CD14-positive monocyte (primary cell): ENCODE measurements around the gene FOXP1. TPM values are rescaled to one million over a fixed set of nuclear protein-coding genes. Genes with fewer than 3 reads are reported as not detected.
A peak's percentile ranks its signal among the peaks of the same experiment; 100 is the strongest.

Experiments used
- DNase-seq, 3 donors: peaks; one replicate each; pipeline ENCODE4 v3.0.0-alpha.2; 2011 to 2022
- H2AFZ ChIP-seq: 2 replicates; pipeline ENCODE4 v1.6.0; 2012; ENCODE audit warnings: mild to moderate bottlenecking, low read depth, low read length, inconsistent platforms; ENCODE audit not compliant: insufficient read depth, poor library complexity, severe bottlenecking
- H3K27ac ChIP-seq, 2 donors: 1 replicate in 1 of 2; 2 replicates in 1 of 2; pipeline ENCODE4 v1.5.1; 2012 to 2013; ENCODE audit warnings: low read length in 2 of 2, control low read depth in 1 of 2, inconsistent platforms in 1 of 2, low read depth in 1 of 2, mild to moderate bottlenecking in 1 of 2
- H3K27me3 ChIP-seq, 2 donors: one replicate each; pipeline versions ENCODE4 v1.6.0 to v1.6.1; 2011 to 2013; ENCODE audit warnings: low read length in 2 of 2; ENCODE audit not compliant: control insufficient read depth in 2 of 2, insufficient read depth in 2 of 2
- H3K36me3 ChIP-seq, 2 donors: replicated peaks in 1 of 2; 1 replicate in 1 of 2; 2 replicates in 1 of 2; pipeline versions ENCODE4 v1.5.1 to v1.6.1; 2012 to 2013; ENCODE audit warnings: low read length in 2 of 2, control low read depth in 1 of 2, inconsistent platforms in 1 of 2, mild to moderate bottlenecking in 1 of 2; ENCODE audit not compliant: insufficient read depth in 2 of 2, control insufficient read depth in 1 of 2
- H3K4me1 ChIP-seq, 2 donors: 1 replicate in 1 of 2; 2 replicates in 1 of 2; pipeline versions ENCODE4 v1.5.1 to v1.6.1; 2012 to 2013; ENCODE audit warnings: low read length in 2 of 2, control low read depth in 1 of 2, inconsistent platforms in 1 of 2, mild to moderate bottlenecking in 1 of 2, moderate library complexity in 1 of 2; ENCODE audit not compliant: insufficient read depth in 2 of 2, control insufficient read depth in 1 of 2
- H3K4me2 ChIP-seq: replicated peaks from 2 replicates; pipeline ENCODE3; 2012; ENCODE audit warnings: low read length, moderate library complexity, mild to moderate bottlenecking; ENCODE audit not compliant: poor library complexity, severe bottlenecking; ENCODE audit errors: extremely low read depth
- H3K4me3 ChIP-seq, 3 experiments: fragments of 200-600 bp in 1 of 3; sonication (generic) in 1 of 3; replicated peaks in 1 of 3; 1 replicate in 2 of 3; 2 replicates in 1 of 3; pipeline ENCODE4 v1.5.1; 2011 to 2013; ENCODE audit warnings: low read length in 3 of 3, mild to moderate bottlenecking in 3 of 3, control low read depth in 2 of 3, low read depth in 2 of 3, inconsistent platforms in 1 of 3, moderate library complexity in 1 of 3
- H3K79me2 ChIP-seq: 2 replicates; pipeline ENCODE4 v1.6.0; 2012; ENCODE audit warnings: mild to moderate bottlenecking, control low read depth, inconsistent platforms, low read length, moderate library complexity; ENCODE audit not compliant: insufficient read depth
- H3K9ac ChIP-seq: 2 replicates; pipeline ENCODE4 v1.6.0; 2017; ENCODE audit warnings: low read length, mild to moderate bottlenecking; ENCODE audit not compliant: insufficient read depth, poor library complexity, severe bottlenecking
- H3K9me3 ChIP-seq, 2 donors: replicated peaks in 1 of 2; 1 replicate in 1 of 2; 2 replicates in 1 of 2; pipeline versions ENCODE4 v1.5.1 to v1.6.1; 2012 to 2013; ENCODE audit warnings: low read length in 2 of 2, control low read depth in 1 of 2; ENCODE audit not compliant: control insufficient read depth in 1 of 2, insufficient read depth in 1 of 2
- H4K20me1 ChIP-seq: 2 replicates; pipeline ENCODE4 v1.6.0; 2012; ENCODE audit warnings: mild to moderate bottlenecking, low read length, control low read depth, moderate library complexity; ENCODE audit not compliant: insufficient read depth
- H3K27ac Mint-ChIP-seq, 7 donors: one replicate each; pipeline ENCODE4 v1.8.0; 2020; ENCODE audit warnings: mild to moderate bottlenecking in 7 of 7, mixed read lengths in 7 of 7, moderate library complexity in 6 of 7, inconsistent platforms in 2 of 7
- H3K27me3 Mint-ChIP-seq, 3 donors: one replicate each; pipeline ENCODE4 v1.8.0; 2021 to 2022; ENCODE audit warnings: low read depth in 3 of 3, mild to moderate bottlenecking in 3 of 3, mixed read lengths in 3 of 3, moderate library complexity in 3 of 3, inconsistent platforms in 1 of 3
- H3K36me3 Mint-ChIP-seq, 2 donors: one replicate each; pipeline ENCODE4 v1.8.0; 2020; ENCODE audit warnings: mixed read lengths in 2 of 2, inconsistent platforms in 1 of 2, mild to moderate bottlenecking in 1 of 2
- H3K4me1 Mint-ChIP-seq: one replicate; pipeline ENCODE4 v1.8.0; 2020; ENCODE audit warnings: mild to moderate bottlenecking, mixed read lengths
- H3K4me3 Mint-ChIP-seq, 2 donors: one replicate each; pipeline ENCODE4 v1.8.0; 2020; ENCODE audit warnings: mild to moderate bottlenecking in 2 of 2, mixed read lengths in 2 of 2, moderate library complexity in 1 of 2
- H3K9me3 Mint-ChIP-seq, 7 donors: one replicate each; pipeline ENCODE4 v1.8.0; 2020 to 2022; ENCODE audit warnings: mixed read lengths in 7 of 7, mild to moderate bottlenecking in 6 of 7, moderate library complexity in 6 of 7, inconsistent platforms in 2 of 7
- WGBS: methylation state at CpG from one replicate; pipeline ENCODE4 v1.1.5; 2013; ENCODE audit warnings: missing lambda C conversion rate; ENCODE audit not compliant: insufficient coverage; 5-methylcytosine and 5-hydroxymethylcytosine counted together
- intact Hi-C, 2 donors: fragments of 100-400 bp; cut with micrococcal nuclease; formaldehyde crosslinking; loops; one replicate each; pipeline versions ENCODE4 v1.15.0 to v1.15.1; 2023
- polyA plus RNA-seq, 3 donors: library from polyadenylated mRNA; depleted of rRNA in 1 of 3; unstranded in 2 of 3; stranded (reverse) in 1 of 3; fragments of 300-500 nt in 2 of 3; fragments of >200 nt in 1 of 3; fragmentation: Illumina TruSeq in 2 of 3; gene quantifications; 1 replicate in 2 of 3; 2 replicates in 1 of 3; pipeline ENCODE4 v1.2.3, GENCODE V29; 2012 to 2021
- TF ChIP-seq, protein P1 (sequence below): fragments of 200-600 bp; IDR thresholded peaks from one replicate; pipeline ENCODE4 v1.8.0; 2022; ENCODE audit warnings: antibody characterized with exemption, mild to moderate bottlenecking

FOXP1 gene
- polyA plus RNA-seq, 3 donors, result 25.7 to 42.6 (median 27.8) TPM

GRCh38 chr3:71339049-71339448 lies 244.5 kb downstream of the FOXP1 start:
- Histone ChIP-seq H4K20me1 (peaks cover 80% of the 10 kb centered on the region), H3K9me3 (no peaks in the 10 kb centered on the region), H3K4me3 (no peak overlapping the region), H2AFZ (no peak overlapping the region), H3K79me2 (peaks cover 46% of the 10 kb centered on the region), H3K27me3 (no peaks in the 10 kb centered on the region), H3K4me1 (no peaks in the 10 kb centered on the region), H3K9ac (no peak overlapping the region), H3K27ac (no peak overlapping the region), H3K4me2 (no peak overlapping the region), H3K36me3 (peaks cover 9 to 24% of the 10 kb centered on the region in 2 donors)
- peaks cover 0 to 6% (median 2%) of the 10 kb centered on the region in 7 donors for H3K9me3 Mint-ChIP-seq
- no peak overlapping the region for H3K27ac Mint-ChIP-seq
- no peak for DNase-seq
- WGBS, result no CpG with 5 or more reads among the region's 4 CpGs
- intact Hi-C loops, result no loop called here
- H3K27me3 Mint-ChIP-seq, result peaks cover 0 to 2% (median 0%) of the 10 kb centered on the region in 3 donors
- no peak overlapping the region for H3K4me3 Mint-ChIP-seq
- H3K36me3 Mint-ChIP-seq, result peaks cover 14 to 31% of the 10 kb centered on the region in 2 donors
- TF ChIP-seq, protein P1, sequence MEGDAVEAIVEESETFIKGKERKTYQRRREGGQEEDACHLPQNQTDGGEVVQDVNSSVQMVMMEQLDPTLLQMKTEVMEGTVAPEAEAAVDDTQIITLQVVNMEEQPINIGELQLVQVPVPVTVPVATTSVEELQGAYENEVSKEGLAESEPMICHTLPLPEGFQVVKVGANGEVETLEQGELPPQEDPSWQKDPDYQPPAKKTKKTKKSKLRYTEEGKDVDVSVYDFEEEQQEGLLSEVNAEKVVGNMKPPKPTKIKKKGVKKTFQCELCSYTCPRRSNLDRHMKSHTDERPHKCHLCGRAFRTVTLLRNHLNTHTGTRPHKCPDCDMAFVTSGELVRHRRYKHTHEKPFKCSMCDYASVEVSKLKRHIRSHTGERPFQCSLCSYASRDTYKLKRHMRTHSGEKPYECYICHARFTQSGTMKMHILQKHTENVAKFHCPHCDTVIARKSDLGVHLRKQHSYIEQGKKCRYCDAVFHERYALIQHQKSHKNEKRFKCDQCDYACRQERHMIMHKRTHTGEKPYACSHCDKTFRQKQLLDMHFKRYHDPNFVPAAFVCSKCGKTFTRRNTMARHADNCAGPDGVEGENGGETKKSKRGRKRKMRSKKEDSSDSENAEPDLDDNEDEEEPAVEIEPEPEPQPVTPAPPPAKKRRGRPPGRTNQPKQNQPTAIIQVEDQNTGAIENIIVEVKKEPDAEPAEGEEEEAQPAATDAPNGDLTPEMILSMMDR, result no peak
- no peaks in the 10 kb centered on the region for H3K4me1 Mint-ChIP-seq

- H3K4me1 Mint-ChIP-seq, result peaks cover 1% of the 10 kb centered on the region
- no peaks in the 10 kb centered on the region for H3K27me3 ChIP-seq
- peaks cover 22 to 46% of the 10 kb centered on the region in 2 donors for H3K36me3 ChIP-seq
- no peak overlapping the region for H3K9ac ChIP-seq
- peaks cover 16% of the 10 kb centered on the region for H3K79me2 ChIP-seq
- H3K4me2 ChIP-seq, result no peak overlapping the region
- no peaks in the 10 kb centered on the region for H3K4me1 ChIP-seq
- H4K20me1 ChIP-seq, result peaks cover 38% of the 10 kb centered on the region
- no peak overlapping the region for H2AFZ ChIP-seq
- no peak overlapping the region for H3K27ac ChIP-seq
- intact Hi-C loops, result no loop called here
- 87% methylated on average over 3 of the region's 4 CpGs for WGBS
- TF ChIP-seq, protein P1, result no peak
- H3K27ac Mint-ChIP-seq, result peak overlapping the region in 3 of 7 donors; percentile 38 to 78 (median 46)
- no peak overlapping the region for H3K4me3 ChIP-seq
- peaks cover 0 to 10% of the 10 kb centered on the region in 2 donors for H3K9me3 ChIP-seq
- no peak overlapping the region for H3K4me3 Mint-ChIP-seq
- H3K27me3 Mint-ChIP-seq, result no peaks in the 10 kb centered on the region
- no peak for DNase-seq
- H3K36me3 Mint-ChIP-seq, result peaks cover 45 to 69% of the 10 kb centered on the region in 2 donors
- peaks cover 0 to 10% (median 6%) of the 10 kb centered on the region in 7 donors for H3K9me3 Mint-ChIP-seq
Observed at GRCh38 chr3:71332813-71333212, 250.7 kb downstream of the FOXP1 start.
